Adrenal gland (tissue), 12 donors: ENCODE measurements around the gene WASHC3. TPM values are rescaled to one million over a fixed set of nuclear protein-coding genes. Genes with fewer than 3 reads are reported as not detected.
A peak's percentile ranks its signal among the peaks of the same experiment; 100 is the strongest.

Experiments
- DNase-seq, 7 donors: peaks; one replicate each; pipeline ENCODE4 v3.0.0-alpha.2; 2019 to 2020
- H3K27ac ChIP-seq, 5 donors: fragments of 200-600 bp; sonication (generic) in 4 of 5; 1 replicate in 3 of 5; 2 replicates in 2 of 5; pipeline versions ENCODE4 v1.5.1 to v1.8.0; 2016 to 2020; ENCODE audit warnings: mild to moderate bottlenecking in 1 of 5
- H3K27me3 ChIP-seq: fragments of 200-600 bp; 2 replicates; pipeline ENCODE4 v1.8.0; 2021
- H3K36me3 ChIP-seq, 2 donors: fragments of 200-600 bp; replicated peaks in 1 of 2; 1 replicate in 1 of 2; 2 replicates in 1 of 2; pipeline versions ENCODE4 v1.5.1 to v1.8.0; 2018 to 2022
- H3K4me1 ChIP-seq, 2 donors: fragments of 200-600 bp; replicated peaks in 1 of 2; 1 replicate in 1 of 2; 2 replicates in 1 of 2; pipeline versions ENCODE4 v1.5.1 to v1.8.0; 2018 to 2021
- H3K4me3 ChIP-seq, 4 donors: fragments of 200-600 bp; sonication (generic) in 3 of 4; one replicate each; pipeline ENCODE4 v1.5.1; 2016 to 2018
- H3K9me3 ChIP-seq, 3 donors: fragments of 200-600 bp; sonication (generic) in 1 of 3; replicated peaks in 1 of 3; 1 replicate in 2 of 3; 2 replicates in 1 of 3; pipeline versions ENCODE4 v1.5.1 to v1.8.0; 2016 to 2021
- POLR2A ChIP-seq, 2 donors: fragments of 450-650 bp; IDR thresholded peaks; one replicate each; pipeline ENCODE4 v1.6.1; 2017; ENCODE audit warnings: antibody characterized with exemption in 2 of 2, mild to moderate bottlenecking in 2 of 2, moderate library complexity in 1 of 2
- WGBS, 4 donors: extraction: QIAGEN DNeasy Blood & Tissue Kit in 2 of 4; methylation state at CpG; one replicate each; pipeline versions ENCODE4 v1.1.5 to v1.1.7; 2013 to 2017; 5-methylcytosine and 5-hydroxymethylcytosine counted together
- intact Hi-C, 2 donors: fragments of 100-400 bp; cut with DNase I; formaldehyde crosslinking; loops; one replicate each; pipeline versions ENCODE4 v1.14.1 to v1.15.0; 2022 to 2023
- polyA plus RNA-seq, 3 donors: library from polyadenylated mRNA; stranded (reverse); fragments of 200-250 nt in 2 of 3; fragments of 350-450 nt in 1 of 3; fragmentation: Illumina TruSeq in 1 of 3; extraction: RNeasy Lipid Tissue Mini Kit (QIAGEN cat#74804) in 1 of 3; gene quantifications; one replicate each; pipeline ENCODE4 v1.2.3, GENCODE V29; 2013 to 2014
- total RNA-seq, 9 donors: library from RNA; depleted of rRNA in 4 of 9; stranded (reverse); fragments of >200 nt in 4 of 9; fragments of 120-200 nt in 1 of 9; fragmentation: NEBNext Ultra II Directional in 1 of 9; extraction: Animal tissue kit (Norgen Biotek cat#: 25700) in 1 of 9; gene quantifications; one replicate each; pipeline versions ENCODE4 v1.1.0 to v1.2.4, GENCODE V29; 2013 to 2023
- TF ChIP-seq, protein P1 (sequence below), 6 experiments: fragments of 450-650 bp in 4 of 6; fragments of 200-600 bp in 2 of 6; sonication (generic) in 1 of 6; IDR thresholded peaks; 1 replicate in 5 of 6; 2 replicates in 1 of 6; pipeline versions ENCODE4 v1.5.1 to v1.8.0; 2016 to 2021; ENCODE audit warnings: antibody characterized with exemption in 6 of 6, mild to moderate bottlenecking in 2 of 6, moderate library complexity in 1 of 6
- donor health status: healthy with polysubstance abuse.
- donor health status: Bipolar disorder and iron deficiency.
- donor health status: DM: yes; HTN: yes; CAD: no.
- donor health status: DM: no; HTN: no; CAD: no.
- donor health status: DM: no; HTN: no; CAD: no.
- donor health status: DM: yes; HTN: yes; CAD: no.

Gene WASHC3
- total and polyA plus RNA-seq, 12 donors: 37.8 to 101 (median 57.6) TPM

GRCh38 chr12:102063069-102063468 is 1.3 kb upstream of the WASHC3 start:
- no peaks in the 10 kb centered on the region for H3K27me3 ChIP-seq
- H3K9me3 ChIP-seq: no peaks in the 10 kb centered on the region
- intact Hi-C loops: no loop called here
- TF ChIP-seq POLR2A (IDR thresholded peaks at IDR 0.05): no peak
- TF ChIP-seq, protein P1, sequence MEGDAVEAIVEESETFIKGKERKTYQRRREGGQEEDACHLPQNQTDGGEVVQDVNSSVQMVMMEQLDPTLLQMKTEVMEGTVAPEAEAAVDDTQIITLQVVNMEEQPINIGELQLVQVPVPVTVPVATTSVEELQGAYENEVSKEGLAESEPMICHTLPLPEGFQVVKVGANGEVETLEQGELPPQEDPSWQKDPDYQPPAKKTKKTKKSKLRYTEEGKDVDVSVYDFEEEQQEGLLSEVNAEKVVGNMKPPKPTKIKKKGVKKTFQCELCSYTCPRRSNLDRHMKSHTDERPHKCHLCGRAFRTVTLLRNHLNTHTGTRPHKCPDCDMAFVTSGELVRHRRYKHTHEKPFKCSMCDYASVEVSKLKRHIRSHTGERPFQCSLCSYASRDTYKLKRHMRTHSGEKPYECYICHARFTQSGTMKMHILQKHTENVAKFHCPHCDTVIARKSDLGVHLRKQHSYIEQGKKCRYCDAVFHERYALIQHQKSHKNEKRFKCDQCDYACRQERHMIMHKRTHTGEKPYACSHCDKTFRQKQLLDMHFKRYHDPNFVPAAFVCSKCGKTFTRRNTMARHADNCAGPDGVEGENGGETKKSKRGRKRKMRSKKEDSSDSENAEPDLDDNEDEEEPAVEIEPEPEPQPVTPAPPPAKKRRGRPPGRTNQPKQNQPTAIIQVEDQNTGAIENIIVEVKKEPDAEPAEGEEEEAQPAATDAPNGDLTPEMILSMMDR (IDR thresholded peaks at IDR 0.05): no peak
- no peak overlapping the region for H3K4me3 ChIP-seq
- no peaks in the 10 kb centered on the region for H3K4me1 ChIP-seq
- WGBS, 4 donors: 91 to 98% (median 94%) methylated on average over 3 of the region's 3 CpGs
- no peak overlapping the region for H3K27ac ChIP-seq
- no peaks in the 10 kb centered on the region for H3K36me3 ChIP-seq
- no peak for DNase-seq

DNA sequence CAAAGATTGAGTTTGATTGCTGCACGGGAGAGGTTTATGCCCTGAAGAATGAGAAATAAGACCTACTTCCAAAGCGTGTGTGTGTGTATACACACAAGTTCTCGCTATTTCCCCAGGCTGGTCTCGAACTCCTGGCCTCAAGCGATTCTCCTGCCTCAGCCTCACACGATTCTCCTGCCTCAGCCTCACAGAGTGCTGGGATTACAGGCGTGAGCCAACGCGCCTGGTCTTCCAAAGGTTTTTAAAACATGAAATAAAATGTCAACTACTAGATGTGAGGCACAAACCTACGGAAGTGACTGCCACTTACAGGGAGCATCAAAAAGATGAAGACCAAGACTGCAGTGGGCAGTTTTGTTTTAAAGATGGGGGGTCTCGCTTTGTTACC is 622 bp upstream of the WASHC3 start:
- WGBS, 4 donors: 68 to 83% (median 75%) methylated on average over 11 of the region's 11 CpGs
- no peak overlapping the region for H3K27ac ChIP-seq
- no peaks in the 10 kb centered on the region for H3K9me3 ChIP-seq
- DNase-seq: no peak
- intact Hi-C loops: no loop called here
- H3K27me3 ChIP-seq: no peaks in the 10 kb centered on the region
- no peaks in the 10 kb centered on the region for H3K4me1 ChIP-seq
- H3K4me3 ChIP-seq: peak overlapping the region in 1 of 4 donors; percentile 90
- no peaks in the 10 kb centered on the region for H3K36me3 ChIP-seq
- no peak for TF ChIP-seq POLR2A (IDR thresholded peaks at IDR 0.05)
- TF ChIP-seq, protein P1 (IDR thresholded peaks at IDR 0.05): no peak

DNA sequence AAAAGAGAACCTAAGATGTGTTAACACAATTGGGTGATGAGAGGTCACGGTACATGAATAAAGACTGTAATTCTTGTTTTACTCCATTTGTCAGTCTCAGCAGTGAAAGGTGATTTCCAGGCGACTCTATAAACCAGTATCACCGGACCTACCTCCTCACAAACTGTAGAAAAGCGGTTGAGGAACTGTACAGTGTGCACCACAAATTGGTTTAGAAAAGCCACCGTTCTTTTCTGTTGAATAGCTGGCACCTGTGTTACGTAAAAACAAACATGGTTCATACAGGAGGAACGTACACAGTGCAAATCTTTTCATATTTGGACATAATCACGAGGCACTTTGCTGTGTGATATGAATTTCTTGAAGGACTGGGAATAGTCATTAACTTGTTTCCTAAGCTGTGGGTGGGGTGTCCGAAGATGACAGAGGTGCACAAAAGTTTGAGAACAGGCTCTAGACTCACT is 663 bp downstream of the WASHC3 start:
- H3K4me1 ChIP-seq: no peaks in the 10 kb centered on the region
- no peaks in the 10 kb centered on the region for H3K36me3 ChIP-seq
- H3K9me3 ChIP-seq: no peaks in the 10 kb centered on the region
- no peak for DNase-seq
- intact Hi-C loops: no loop called here
- TF ChIP-seq POLR2A (IDR thresholded peaks at IDR 0.05): no peak
- TF ChIP-seq, protein P1 (IDR thresholded peaks at IDR 0.05): no peak
- H3K27ac ChIP-seq: peak overlapping the region in 4 of 5 donors; percentile 52 to 91 (median 73)
- no peaks in the 10 kb centered on the region for H3K27me3 ChIP-seq
- WGBS, 4 donors: 30 to 32% (median 31%) methylated on average over 9 of the region's 9 CpGs
- H3K4me3 ChIP-seq: peak overlapping the region; percentile 49 to 90 (median 64)

DNA sequence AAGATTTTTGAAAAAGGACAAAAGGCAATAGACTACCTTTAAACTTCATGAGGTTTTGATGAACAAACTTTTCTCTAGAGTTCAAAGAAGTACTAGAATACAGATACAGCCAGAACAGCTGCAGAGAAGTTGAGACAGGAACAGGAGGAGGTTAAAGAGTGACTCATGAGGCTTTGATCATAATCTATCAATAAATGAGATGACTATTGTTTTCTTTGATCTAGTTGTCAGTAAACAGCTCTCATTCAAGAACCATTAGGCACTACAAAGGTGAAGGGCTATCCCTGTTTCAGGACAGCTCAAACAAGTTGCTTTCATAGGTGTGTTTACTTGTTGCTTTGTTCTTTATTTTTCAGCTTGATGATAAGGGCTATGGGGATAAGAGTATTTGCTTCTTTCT is 2.4 kb downstream of the WASHC3 start:
- no peaks in the 10 kb centered on the region for H3K9me3 ChIP-seq
- intact Hi-C loops: no loop called here
- H3K36me3 ChIP-seq: no peaks in the 10 kb centered on the region
- TF ChIP-seq POLR2A (IDR thresholded peaks at IDR 0.05): no peak
- TF ChIP-seq, protein P1 (IDR thresholded peaks at IDR 0.05): no peak
- H3K27me3 ChIP-seq: no peaks in the 10 kb centered on the region
- no peak overlapping the region for H3K4me3 ChIP-seq
- H3K27ac ChIP-seq: no peak overlapping the region
- DNase-seq: no peak
- H3K4me1 ChIP-seq: no peaks in the 10 kb centered on the region
